Activated CD4-positive, alpha-beta T cell treated with anti-CD3 and anti-CD28 coated beads, Interleukin-10, Interleukin-2, amounts not matched to agents 100 ng/mL and 50 ng/mL, durations not matched to agents 16 hours and 8 hours (primary cell): ENCODE results near the gene TBC1D14.
"Not testable (repeated sequence)": the region's sequence is repeated elsewhere in the genome, so short reads cannot be mapped to it uniquely, and the experiment has no call there.

Experiments
- DNase-seq: peaks from one replicate; pipeline ENCODE4 v3.0.0-alpha.2; 2020

The TBC1D14 gene

GRCh38 chr4:7068883-7069282 lies 159.3 kb downstream of the TBC1D14 start:
- DNase-seq: no peak

- DNase-seq: peak; percentile 90
Observed at GRCh38 chr4:7070729-7071511, 161.3 kb downstream of the TBC1D14 start.

DNA sequence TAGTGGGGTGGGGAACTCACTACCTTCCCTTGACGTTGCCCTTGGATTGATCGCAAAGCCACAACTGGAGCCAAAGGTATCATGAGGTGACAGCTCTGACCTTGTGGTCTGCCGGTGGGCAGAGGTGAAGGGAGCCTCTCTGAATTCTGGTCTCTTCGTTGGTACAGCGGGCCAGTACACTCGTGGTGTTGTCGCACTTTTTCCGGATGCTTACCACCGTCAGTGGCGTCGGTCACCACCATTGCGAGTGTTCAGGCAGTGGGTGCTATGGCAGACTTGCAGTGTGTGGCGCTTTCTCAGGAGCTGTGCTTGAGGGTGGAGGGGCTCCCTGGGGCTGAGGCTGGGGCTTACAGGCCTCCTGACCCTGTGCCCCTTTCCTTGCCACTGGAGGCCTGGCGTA lies 163.4 kb downstream of the TBC1D14 start:
- DNase-seq: no peak

- peak; percentile 65 for DNase-seq
Observed at GRCh38 chr4:7073526-7074390, 164.1 kb downstream of the TBC1D14 start.

DNA sequence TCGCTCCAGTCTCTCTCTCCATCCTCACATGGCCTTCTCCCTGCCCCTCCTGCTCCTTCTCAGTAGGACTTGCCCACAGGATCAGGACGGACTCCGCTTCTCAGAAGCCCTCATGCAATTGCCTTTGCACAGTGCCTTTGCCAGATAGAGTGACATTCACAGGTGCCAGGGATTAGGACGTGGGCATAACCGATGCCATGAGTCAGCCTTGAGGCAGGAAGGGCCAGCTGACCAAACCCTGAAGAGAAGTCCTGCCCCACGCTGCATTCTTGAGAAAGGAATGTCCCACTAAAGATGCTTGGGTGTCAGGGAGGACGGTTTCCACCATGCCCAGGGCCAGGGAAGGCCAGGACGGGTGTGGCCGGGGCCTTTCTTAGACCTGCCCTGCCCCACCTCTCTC lies 164.8 kb downstream of the TBC1D14 start:
- DNase-seq: no peak

DNA sequence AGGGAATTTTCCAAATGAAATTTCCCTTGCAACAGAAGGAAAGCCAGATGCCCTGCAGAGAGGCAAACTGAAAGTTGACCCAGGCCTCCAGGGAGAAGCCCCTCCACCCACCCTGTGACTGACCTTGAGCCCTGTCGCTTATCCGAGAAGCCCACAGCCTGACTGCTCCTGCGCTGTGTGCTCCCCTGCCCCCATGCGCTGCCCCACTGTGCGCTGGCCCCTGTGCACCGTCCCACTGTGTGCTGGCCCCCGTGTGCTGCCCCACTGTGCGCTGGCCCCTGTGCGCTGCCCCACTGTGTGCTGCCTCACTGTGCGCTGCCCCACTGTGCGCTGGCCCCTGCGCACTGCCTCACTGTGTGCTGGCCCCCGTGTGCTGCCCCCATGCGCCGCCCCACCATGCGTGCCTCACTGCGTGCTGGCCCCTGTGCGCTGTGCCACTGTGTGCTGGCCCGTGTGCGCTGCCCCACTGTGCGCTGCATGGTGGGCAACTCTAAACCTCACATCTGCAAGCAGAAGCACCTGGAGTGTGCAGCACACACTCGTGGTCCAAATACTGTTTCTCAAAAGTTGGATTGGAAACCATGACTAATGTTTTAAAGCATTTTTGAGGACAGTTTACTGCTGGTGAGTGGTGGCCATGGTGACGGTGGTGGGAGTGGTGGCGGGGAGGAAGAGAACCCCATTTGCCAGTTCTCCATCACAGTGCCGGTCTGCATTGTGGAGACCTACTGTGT lies 166.5 kb downstream of the TBC1D14 start:
- DNase-seq: no peak

DNA sequence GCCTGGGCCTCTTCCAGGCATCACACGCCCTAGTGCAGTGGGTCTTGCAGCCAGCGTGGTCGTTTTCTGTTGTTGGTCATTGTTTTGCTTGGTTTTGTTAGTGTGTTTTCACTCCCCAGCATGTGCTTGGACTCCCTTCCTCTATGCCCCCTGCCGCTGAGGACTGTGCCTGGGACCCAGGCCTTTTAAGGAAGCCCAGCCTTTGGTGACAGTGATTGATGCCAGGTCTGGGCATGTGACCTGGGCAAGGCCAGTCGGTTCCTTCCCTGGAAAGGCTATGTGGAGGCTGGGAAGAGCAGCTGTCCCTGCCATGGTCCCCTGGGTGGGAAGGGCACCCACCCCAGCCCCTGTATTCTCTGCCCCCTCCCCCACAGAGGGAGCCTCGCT lies 167.1 kb downstream of the TBC1D14 start:
- no peak for DNase-seq

DNA sequence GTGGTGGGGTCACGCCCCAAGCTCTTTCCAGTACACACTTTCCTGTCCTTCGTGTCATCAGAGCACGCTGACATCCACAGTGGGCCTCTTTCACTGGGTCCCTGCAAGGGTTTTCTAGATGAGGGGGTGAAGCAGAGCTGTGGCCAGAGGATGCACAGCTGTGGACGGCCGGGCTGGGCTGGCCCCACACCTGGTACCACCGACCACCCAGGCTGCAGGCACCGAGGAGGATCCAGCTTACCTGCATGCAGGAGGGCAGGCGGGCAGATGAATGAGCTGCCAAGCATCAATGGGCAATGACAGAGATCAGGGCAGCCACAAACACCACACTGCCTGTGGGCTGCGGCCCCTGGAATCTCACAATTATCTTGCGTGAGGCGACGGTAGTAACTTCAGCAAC lies 167.7 kb downstream of the TBC1D14 start:
- DNase-seq: no peak

GRCh38 chr4:7078025-7078424 lies 168.4 kb downstream of the TBC1D14 start:
- no peak for DNase-seq

DNA sequence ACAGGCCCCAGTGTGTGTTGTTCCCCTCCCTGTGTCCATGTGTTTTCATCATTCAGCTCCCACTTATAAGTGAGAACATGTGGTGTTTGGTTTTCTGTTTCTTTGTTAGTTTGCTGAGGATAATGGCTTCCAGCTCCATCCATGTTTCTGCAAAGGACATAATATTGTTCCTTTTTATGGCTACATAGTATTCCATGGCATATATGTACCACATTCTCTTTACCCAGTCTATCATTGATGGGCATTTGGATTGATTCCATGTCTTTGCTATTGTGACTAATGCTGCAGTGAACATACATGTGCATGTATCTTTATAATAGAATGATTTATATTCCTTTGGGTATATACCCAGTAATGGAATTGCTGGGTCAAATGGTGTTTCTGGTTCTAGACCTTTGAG lies 169.9 kb downstream of the TBC1D14 start:
- DNase-seq: not testable (repeated sequence)

DNA sequence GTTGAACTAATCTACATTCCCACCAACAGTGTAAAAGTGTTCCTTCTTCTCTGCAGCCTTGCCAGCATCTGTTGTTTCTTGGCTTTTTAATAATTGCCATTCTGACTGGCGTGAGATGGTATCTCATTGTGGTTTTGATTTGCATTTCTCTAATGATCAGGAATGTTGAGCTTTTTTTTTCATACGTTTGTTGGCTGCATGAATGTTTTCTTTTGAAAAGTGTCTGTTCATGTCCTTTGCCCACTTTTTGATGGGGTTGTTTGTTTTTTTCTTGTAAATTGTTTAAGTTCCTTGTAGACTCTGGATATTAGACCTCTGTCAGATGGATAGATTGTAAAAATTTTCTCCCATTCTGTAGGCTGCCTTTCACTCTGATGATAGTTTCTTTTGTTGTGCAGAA lies 170.3 kb downstream of the TBC1D14 start:
- not testable (repeated sequence) for DNase-seq
